Measurements from ENCODE around the gene POLR1G. TPM values are rescaled to one million over a fixed set of nuclear protein-coding genes. Genes with fewer than 3 reads are reported as not detected.
A peak's percentile ranks its signal among the peaks of the same experiment; 100 is the strongest.
"Not testable (repeated sequence)": the region's sequence is repeated elsewhere in the genome, so short reads cannot be mapped to it uniquely, and the experiment has no call there.

Gene POLR1G
- total RNA-seq, 1 experiment from 2014 or later = 25.9 TPM

DNA sequence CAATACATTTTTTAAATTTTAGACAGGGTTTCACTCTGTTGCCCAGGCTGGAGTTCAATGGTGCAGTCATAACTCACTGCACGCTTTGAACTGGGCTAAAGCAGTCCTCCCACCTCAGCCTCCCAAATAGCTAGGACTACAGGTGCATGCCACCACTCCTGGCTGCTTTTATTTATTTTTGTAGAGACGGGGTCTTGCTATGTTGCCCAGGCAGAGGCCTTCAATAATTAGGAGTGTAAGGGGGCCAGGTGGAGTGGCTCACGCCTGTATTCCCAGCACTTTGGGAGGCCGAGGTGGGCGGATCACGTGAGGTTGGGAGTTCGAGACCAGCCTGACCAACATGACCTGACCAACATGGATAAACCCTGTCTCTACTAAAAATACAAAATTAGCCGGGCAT lies 26.1 kb downstream of the POLR1G start:
- H3K4me2 ChIP-seq (ENCODE audit: low read length); H3K4me1 ChIP-seq (ENCODE audit: insufficient read depth, low read length); CTCF ChIA-PET; H3F3A ChIP-seq (ENCODE audit: low read length, unreplicated experiment); H3K79me2 ChIP-seq (ENCODE audit: low read length); H3K9ac ChIP-seq (ENCODE audit: low read length); H3K27me3 ChIP-seq (ENCODE audit: low read length); DNase-seq; H3K4me3 ChIP-seq (ENCODE audit: low read length); H3K36me3 ChIP-seq (ENCODE audit: low read depth, low read length); BruUV-seq (replicated peaks); POLR2A ChIA-PET (ENCODE audit: unreplicated experiment); ATAC-seq; intact Hi-C loops (cut with micrococcal nuclease); H3K9me2 ChIP-seq (replicated peaks; ENCODE audit: low read length); H3K9me3 ChIP-seq (ENCODE audit: low read length); H4K20me1 ChIP-seq (ENCODE audit: low read length); H2AFZ ChIP-seq (ENCODE audit: low read length); H3K27ac ChIP-seq (ENCODE audit: low read length): not testable (repeated sequence)

DNA sequence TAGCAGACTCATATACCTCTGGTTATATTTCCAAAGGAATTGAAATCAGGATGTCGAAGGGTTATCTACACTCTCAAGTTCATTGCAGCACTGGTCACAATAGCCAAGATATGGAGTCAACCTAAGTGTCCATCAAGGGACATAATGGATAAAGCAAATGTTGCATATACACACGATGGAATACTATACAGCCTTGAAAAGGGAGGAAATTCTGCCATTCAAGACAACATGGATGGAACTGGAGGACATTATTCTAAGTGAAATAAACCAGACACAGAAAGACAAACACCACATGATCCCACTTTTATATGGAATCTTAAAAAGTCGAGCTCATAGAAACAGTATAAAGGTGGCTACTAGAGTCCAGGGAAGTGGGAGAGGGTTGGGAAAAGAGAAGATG lies 30.9 kb downstream of the POLR1G start:
- no peak overlapping the region for H3K27ac ChIP-seq (ENCODE audit: low read length)
- POLR2A ChIA-PET (ENCODE audit: unreplicated experiment) = no interaction called here
- CTCF ChIA-PET = interaction anchor here (1.0 kb wide), 1 partner anchor 41 kb away, joined by 5 read pairs; no protein-coding TSS in a partner anchor
- H3K9me2 ChIP-seq (replicated peaks; ENCODE audit: low read length) = no peaks in the 10 kb centered on the region
- no peaks in the 10 kb centered on the region for H3F3A ChIP-seq (ENCODE audit: low read length, unreplicated experiment)
- no peak overlapping the region for H3K4me3 ChIP-seq (ENCODE audit: low read length)
- no peak overlapping the region for H3K4me2 ChIP-seq (ENCODE audit: low read length)
- no peaks in the 10 kb centered on the region for H4K20me1 ChIP-seq (ENCODE audit: low read length)
- H3K36me3 ChIP-seq (ENCODE audit: low read depth, low read length) = no peaks in the 10 kb centered on the region
- intact Hi-C loops (cut with micrococcal nuclease) = no loop called here
- TF ChIP-seq EZH2phosphoT487 (IDR thresholded peaks at IDR 0.05; ENCODE audit: borderline replicate concordance, low read length) (no peak), EZH2 (IDR thresholded peaks at IDR 0.05; ENCODE audit: low read length, unreplicated experiment) (no peak)
- TF ChIP-seq, protein P1, sequence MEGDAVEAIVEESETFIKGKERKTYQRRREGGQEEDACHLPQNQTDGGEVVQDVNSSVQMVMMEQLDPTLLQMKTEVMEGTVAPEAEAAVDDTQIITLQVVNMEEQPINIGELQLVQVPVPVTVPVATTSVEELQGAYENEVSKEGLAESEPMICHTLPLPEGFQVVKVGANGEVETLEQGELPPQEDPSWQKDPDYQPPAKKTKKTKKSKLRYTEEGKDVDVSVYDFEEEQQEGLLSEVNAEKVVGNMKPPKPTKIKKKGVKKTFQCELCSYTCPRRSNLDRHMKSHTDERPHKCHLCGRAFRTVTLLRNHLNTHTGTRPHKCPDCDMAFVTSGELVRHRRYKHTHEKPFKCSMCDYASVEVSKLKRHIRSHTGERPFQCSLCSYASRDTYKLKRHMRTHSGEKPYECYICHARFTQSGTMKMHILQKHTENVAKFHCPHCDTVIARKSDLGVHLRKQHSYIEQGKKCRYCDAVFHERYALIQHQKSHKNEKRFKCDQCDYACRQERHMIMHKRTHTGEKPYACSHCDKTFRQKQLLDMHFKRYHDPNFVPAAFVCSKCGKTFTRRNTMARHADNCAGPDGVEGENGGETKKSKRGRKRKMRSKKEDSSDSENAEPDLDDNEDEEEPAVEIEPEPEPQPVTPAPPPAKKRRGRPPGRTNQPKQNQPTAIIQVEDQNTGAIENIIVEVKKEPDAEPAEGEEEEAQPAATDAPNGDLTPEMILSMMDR (conservative IDR thresholded peaks at IDR 0.05; ENCODE audit: low read depth, low read length) = no peak
- no peaks in the 10 kb centered on the region for H3K79me2 ChIP-seq (ENCODE audit: low read length)
- no TSS peak for BruUV-seq (replicated peaks)
- no peak overlapping the region for H3K9ac ChIP-seq (ENCODE audit: low read length)
- ATAC-seq (no peak), DNase-seq (no peak)
- H3K4me1 ChIP-seq (ENCODE audit: insufficient read depth, low read length) = peaks cover 4% of the 10 kb centered on the region; the same call in 1 of the 2 replicates
- no peaks in the 10 kb centered on the region for H3K27me3 ChIP-seq (ENCODE audit: low read length)
- H2AFZ ChIP-seq (ENCODE audit: low read length) = no peak overlapping the region
- no peaks in the 10 kb centered on the region for H3K9me3 ChIP-seq (ENCODE audit: low read length)

DNA sequence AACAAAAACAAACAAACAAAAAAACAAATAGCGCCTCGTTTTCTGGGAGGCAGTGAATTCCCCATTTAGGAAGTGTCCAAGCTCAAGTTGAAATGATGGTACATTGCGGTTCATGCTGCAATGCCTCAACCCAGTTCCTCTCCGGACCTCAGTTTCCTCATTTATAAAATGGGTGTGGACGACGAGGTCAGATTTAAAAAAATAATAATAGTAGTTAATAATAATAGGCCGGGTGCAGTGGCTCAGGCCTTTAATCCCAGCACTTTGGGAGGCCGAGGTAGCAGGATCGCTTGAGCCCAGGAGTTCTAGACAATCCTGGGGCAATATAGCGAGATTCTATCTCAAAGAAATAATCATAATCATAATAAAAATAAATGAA lies 32.7 kb downstream of the POLR1G start:
- BruUV-seq (replicated peaks) = no TSS peak
- intact Hi-C loops (cut with micrococcal nuclease) = loop anchor here (1.0 kb wide), 1 partner anchor 39 kb away; no protein-coding TSS in a partner anchor
- DNase-seq = no peak
- H3K4me3 ChIP-seq (ENCODE audit: low read length) = peak overlapping the region; percentile 76
- no peaks in the 10 kb centered on the region for H3K9me3 ChIP-seq (ENCODE audit: low read length)
- TF ChIP-seq, protein P1 (conservative IDR thresholded peaks at IDR 0.05; ENCODE audit: low read depth, low read length) = no peak
- no peak for TF ChIP-seq EZH2phosphoT487 (IDR thresholded peaks at IDR 0.05; ENCODE audit: borderline replicate concordance, low read length)
- no peak for TF ChIP-seq EZH2 (IDR thresholded peaks at IDR 0.05; ENCODE audit: low read length, unreplicated experiment)
- no peaks in the 10 kb centered on the region for H4K20me1 ChIP-seq (ENCODE audit: low read length)
- CTCF ChIA-PET = interaction anchor here (0.6 to 1.3 kb wide), 3 partner anchors 40 to 298 kb away, joined by 3 to 60 read pairs (median 13); no protein-coding TSS in a partner anchor
- H3K27me3 ChIP-seq (ENCODE audit: low read length) = no peaks in the 10 kb centered on the region
- no peaks in the 10 kb centered on the region for H3F3A ChIP-seq (ENCODE audit: low read length, unreplicated experiment)
- ATAC-seq = no peak
- no peaks in the 10 kb centered on the region for H3K36me3 ChIP-seq (ENCODE audit: low read depth, low read length)
- H2AFZ ChIP-seq (ENCODE audit: low read length) = peak overlapping the region; percentile 69; the same call in 1 of the 2 replicates
- H3K9ac ChIP-seq (ENCODE audit: low read length) = peak overlapping the region; percentile 76
- H3K4me2 ChIP-seq (ENCODE audit: low read length) = peak overlapping the region; percentile 78; the same call in 1 of the 2 replicates
- no peaks in the 10 kb centered on the region for H3K79me2 ChIP-seq (ENCODE audit: low read length)
- POLR2A ChIA-PET (ENCODE audit: unreplicated experiment) = interaction anchor here (0.6 kb wide), 1 partner anchor 15 kb away, joined by 3 read pairs; no protein-coding TSS in a partner anchor
- H3K27ac ChIP-seq (ENCODE audit: low read length) = no peak overlapping the region
- H3K4me1 ChIP-seq (ENCODE audit: insufficient read depth, low read length) = peaks cover 9% of the 10 kb centered on the region
- H3K9me2 ChIP-seq (replicated peaks; ENCODE audit: low read length) = no peaks in the 10 kb centered on the region
